NCI-H748 (cell line): ENCODE measurements around the gene LANCL2.
"Not testable (repeated sequence)": the region's sequence is repeated elsewhere in the genome, so short reads cannot be mapped to it uniquely, and the experiment has no call there.

Experiments
- DNase-seq: peaks from one replicate; lab custom pipeline; 2025; ENCODE audit not compliant: unreplicated experiment; lab: John Stamatoyannopoulos, UW

Gene LANCL2

DNA sequence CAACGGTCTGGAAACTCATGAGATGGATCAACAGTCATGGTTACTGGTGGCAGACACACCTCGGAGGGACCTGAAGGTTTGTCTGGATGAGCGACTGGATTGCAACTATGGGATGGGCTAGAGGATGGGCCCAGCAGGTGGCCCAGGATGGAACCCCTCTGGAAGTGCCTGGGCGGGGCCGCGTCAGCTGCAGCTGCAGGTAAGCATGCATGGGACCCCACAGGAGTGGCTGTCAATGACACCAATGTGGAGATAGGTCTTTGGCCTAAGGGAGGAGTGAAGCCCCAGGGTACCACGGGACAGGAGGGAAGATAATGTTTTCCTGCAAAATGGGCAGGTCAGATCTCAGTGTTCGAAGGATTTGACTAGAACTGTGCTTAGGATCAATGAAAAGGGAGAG, 103.4 kb downstream of the LANCL2 start:
- no peak for DNase-seq

DNA sequence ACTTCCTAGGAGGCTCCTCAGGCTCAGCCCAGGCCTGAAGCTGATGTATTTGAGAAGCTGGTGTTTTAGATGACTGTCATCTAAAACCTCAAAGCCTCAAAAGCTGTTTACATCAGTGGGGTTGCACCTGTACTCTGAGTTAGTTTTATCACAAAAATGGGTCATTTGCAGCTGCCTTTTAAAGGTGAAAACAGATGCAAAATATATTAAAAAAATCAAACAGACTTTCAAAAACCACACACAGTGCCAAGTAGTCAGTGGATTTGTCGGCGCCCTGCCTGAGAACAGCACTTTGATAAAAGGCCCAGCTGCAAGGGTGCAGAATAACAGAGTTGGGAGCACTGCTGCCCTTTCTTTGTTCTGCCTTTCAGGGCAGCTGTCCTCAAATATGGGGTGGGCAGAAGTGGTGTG, 104.1 kb downstream of the LANCL2 start:
- no peak for DNase-seq

GRCh38 chr7:55469721-55470120, 104.6 kb downstream of the LANCL2 start:
- no peak for DNase-seq

GRCh38 chr7:55470261-55470660, 105.1 kb downstream of the LANCL2 start:
- DNase-seq: no peak

- DNase-seq: not testable (repeated sequence)
Measured at GRCh38 chr7:55471594-55471993, 106.5 kb downstream of the LANCL2 start.

- not testable (repeated sequence) for DNase-seq
Measured at GRCh38 chr7:55472406-55472805, 107.3 kb downstream of the LANCL2 start.

DNA sequence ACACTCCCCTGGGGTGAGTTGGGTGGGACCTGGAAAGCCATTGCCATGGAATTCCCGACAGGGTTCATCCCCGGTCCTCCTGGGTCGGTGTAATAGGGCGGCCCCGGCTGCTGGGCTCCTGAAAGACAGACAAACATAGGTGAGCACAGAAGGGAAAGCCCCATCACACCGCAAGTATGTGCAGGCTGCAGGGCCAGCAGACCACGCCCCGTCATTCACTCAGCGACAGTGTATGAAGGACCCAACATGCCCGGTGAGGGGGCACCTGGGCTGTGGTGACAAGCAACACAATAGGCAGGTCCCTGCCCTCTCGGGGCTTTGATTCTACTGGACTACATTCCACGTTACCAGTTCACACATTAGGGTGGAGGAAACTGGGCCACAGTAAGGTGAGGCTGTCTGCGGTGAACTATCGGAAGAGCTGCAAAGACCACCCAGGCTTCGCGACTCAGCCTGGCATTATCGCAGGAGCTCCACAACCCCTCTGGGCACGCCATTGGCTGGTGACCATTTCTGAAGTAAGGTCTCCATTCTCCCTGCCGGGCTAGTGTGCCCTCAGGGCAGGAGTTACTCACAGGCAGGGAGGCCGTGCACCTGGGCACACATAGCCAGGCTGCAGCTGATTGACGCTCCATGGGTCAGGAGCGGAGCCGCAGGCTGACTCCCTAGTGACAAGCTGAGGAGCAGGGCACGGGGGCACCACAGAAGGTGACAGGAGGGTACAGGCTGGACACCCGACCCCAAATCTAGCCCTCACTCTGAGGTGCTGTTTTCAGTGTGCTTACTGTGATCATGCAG, 108.0 kb downstream of the LANCL2 start:
- no peak for DNase-seq

- DNase-seq: no peak
Measured at GRCh38 chr7:55473932-55474331, 108.8 kb downstream of the LANCL2 start.

GRCh38 chr7:55474944-55475854, 110.1 kb downstream of the LANCL2 start:
- DNase-seq: no peak

DNA sequence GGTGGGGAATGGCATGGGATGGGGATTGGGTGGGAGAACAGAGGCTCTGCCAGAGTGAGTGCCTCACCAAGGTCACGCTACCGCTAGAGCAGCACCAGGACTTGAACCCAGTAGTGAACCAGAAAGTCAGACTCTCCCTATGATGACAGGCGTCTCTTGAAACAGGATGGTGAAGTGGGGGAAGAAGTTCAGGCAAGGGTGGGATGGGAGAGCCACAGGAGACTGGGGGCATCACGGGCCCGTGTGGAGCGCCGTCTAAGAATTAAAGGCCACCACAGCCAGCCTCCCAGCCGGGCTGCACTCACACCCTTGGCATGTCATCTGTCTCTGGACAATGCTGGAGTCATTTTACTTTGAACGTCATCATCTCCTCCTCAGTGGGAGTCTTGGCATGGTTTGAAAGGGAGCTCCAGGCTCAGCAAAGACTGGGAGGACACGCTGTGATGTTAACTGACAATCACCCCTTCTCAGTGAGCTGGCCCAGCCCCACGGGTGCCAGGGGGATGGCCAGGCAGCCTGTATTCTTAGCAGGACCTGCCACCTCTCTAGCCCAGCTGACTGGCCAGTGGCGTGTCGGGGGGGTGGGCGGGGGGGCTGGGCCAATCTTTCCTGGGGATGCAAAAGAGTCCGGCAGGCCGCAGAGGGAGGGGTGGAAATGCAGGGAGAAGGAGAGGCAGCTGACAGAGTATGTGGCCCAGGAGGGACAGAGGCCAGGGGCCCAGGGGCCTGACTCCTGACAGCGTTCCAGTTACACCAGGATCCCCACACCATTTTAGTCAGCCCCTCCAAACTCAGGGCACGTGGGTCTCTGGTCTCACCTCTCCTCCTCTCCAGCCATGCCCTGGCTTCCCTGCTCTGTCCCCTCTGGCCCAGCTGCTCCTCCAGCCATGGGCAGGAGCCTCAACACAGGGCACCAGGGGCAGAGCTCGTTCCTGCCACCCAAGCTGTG, 111.0 kb downstream of the LANCL2 start:
- DNase-seq: no peak

DNA sequence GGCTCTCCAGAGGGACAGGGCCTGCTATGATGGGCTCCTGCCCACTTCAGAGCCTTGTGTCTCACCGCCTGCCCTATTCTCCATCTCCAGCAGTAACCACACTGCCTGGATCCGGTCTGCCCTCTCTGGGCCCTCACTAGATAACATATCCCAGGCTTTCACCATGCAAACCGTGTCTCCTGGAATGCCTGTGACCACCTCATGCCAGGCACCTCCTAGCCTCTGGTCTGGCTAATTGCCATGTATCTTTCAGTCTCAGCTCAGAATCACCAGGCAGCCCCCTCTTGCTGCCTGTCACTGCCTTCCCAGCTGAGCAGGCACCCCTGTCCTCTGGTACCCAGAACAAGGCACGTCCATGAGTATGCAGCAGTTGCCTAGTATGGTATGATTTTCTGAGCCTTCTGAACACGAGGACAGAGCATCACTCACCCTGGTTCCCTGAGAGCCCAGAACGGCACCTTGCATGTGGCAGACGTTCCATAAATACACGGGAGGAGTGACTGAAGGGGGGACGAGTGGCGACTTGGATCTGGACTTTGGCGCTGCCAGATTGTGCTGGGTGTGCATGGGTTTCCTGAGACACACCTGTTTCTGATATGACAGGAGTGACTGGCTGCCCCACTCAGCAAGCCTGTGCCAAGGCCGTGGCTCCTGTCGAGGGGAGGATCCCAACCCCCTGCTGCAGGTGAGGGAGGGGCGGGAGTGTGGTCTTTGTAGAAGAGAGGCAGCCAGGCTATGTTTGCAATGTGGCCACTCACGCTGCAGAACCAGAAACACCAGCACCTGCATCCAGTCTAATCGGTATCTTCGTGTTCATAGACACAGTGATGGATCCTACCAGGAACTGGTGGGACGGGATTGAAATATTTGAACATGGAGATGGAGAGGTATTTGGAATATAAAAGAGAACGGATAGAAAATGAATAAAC, 112.0 kb downstream of the LANCL2 start:
- no peak for DNase-seq

GRCh38 chr7:55477781-55478374, 112.7 kb downstream of the LANCL2 start:
- no peak for DNase-seq

DNA sequence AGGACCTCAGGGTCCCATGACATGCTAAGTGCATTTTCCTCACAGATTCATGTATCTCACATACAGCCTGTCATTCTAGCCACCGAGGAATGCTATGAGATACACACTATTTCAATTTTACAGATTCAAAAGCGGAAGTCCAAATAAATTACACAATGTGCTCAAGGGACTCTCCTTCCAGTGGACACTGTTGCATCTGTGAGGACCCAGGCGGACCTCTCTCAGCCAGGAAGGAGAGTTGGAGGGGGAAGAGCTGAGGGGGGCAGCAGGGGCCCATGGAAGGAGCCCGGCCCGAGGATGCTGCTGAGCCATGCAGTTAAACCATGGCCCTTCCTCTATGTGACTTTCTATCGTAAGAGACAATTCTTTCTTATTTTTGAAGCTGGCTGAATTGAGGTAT, 113.6 kb downstream of the LANCL2 start:
- no peak for DNase-seq

GRCh38 chr7:55481155-55481554, 116.0 kb downstream of the LANCL2 start:
- no peak for DNase-seq

DNA sequence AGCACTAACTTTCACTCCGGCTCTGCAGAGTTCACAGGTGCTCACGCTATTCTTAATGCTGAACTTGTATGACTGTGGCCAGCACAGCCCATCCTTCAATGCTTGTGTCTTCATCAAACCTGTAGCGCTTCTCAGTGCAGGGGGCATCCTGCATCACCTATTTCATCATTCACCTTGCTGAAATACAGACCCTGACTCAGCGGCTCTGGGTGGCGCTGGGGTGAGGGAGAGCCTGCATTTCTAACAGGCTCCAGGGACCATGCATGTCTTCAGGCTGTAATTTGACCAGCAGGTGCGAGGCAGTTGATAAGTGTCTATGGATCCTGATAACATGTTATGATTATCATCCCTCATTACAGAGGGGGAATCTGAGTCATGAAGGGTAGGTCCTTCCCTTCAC, 117.9 kb downstream of the LANCL2 start:
- DNase-seq: peak; percentile 40
